Measurements from ENCODE around the gene CDH16. TPM values are rescaled to one million over a fixed set of nuclear protein-coding genes. Genes with fewer than 3 reads are reported as not detected.

Gene CDH16
- total and polyA plus RNA-seq, 8 donors, result 0.32 to 68.1 (median 47.5) TPM; not detected in 1

GRCh38 chr16:66858740-66859396 is 59.8 kb downstream of the CDH16 start:
- no peak overlapping the region for H3K27ac ChIP-seq
- intact Hi-C loops (cut with DNase I), result no loop called here
- DNase-seq (peak in 3 of 4 donors; percentile 14 to 86 (median 80)), ATAC-seq (peak; percentile 94)
- no peaks in the 10 kb centered on the region for H3K9me3 ChIP-seq
- no peak for TF ChIP-seq CTCF (IDR thresholded peaks at IDR 0.05)
- no peaks in the 10 kb centered on the region for H3K27me3 ChIP-seq
- no peaks in the 10 kb centered on the region for H3K4me1 ChIP-seq
- no peaks in the 10 kb centered on the region for H3K36me3 ChIP-seq
- H3K4me3 ChIP-seq, result no peak overlapping the region

Other genes starting within 250 kb of the CDH16 start
- 10 to 100 TPM; 64.0 to 72.3 TPM for gene CMTM4, start 222.1 kb downstream of the CDH16 start, total RNA-seq
- gene CMTM4, start 222.1 kb downstream of the CDH16 start, polyA plus RNA-seq (ENCODE audit: insufficient read length in 6 of 6), result 10 to 100 TPM; 25.2 to 36.5 (median 32.7) TPM
- 100 to 1,000 TPM; 118 to 141 TPM for gene DYNC1LI2, start 167.3 kb downstream of the CDH16 start, total RNA-seq
- 100 to 1,000 TPM; 137 to 162 (median 147) TPM for gene DYNC1LI2, start 167.3 kb downstream of the CDH16 start, polyA plus RNA-seq (ENCODE audit: insufficient read length in 6 of 6)
- not detected for gene TERB1, start 117.3 kb downstream of the CDH16 start, total RNA-seq
- under 1 TPM; 0.07 to 0.46 (median 0.13) TPM for gene TERB1, start 117.3 kb downstream of the CDH16 start, polyA plus RNA-seq (ENCODE audit: insufficient read length in 6 of 6)
- gene NAE1, start 87.9 kb downstream of the CDH16 start, total RNA-seq, result 10 to 100 TPM; 41.8 to 45.2 TPM
- gene NAE1, start 87.9 kb downstream of the CDH16 start, polyA plus RNA-seq (ENCODE audit: insufficient read length in 6 of 6), result 10 to 100 TPM; 79.1 to 98.9 (median 88.1) TPM
- gene CA7, start 74.5 kb downstream of the CDH16 start, total RNA-seq, result not detected
- not detected for gene CA7, start 74.5 kb downstream of the CDH16 start, polyA plus RNA-seq (ENCODE audit: insufficient read length in 6 of 6)
- gene PDP2, start 38.4 kb downstream of the CDH16 start, total RNA-seq, result 10 to 100 TPM; 17.4 to 36.3 TPM
- 10 to 100 TPM in 2 of 6 donors, 1 to 10 TPM in 4; 8.9 to 10.8 (median 9.2) TPM for gene PDP2, start 38.4 kb downstream of the CDH16 start, polyA plus RNA-seq (ENCODE audit: insufficient read length in 6 of 6)
- gene RRAD, start 6.7 kb upstream of the CDH16 start, total RNA-seq, result 10 to 100 TPM in 1 of 2 donors, 1 to 10 TPM in 1; 8.2 to 31.8 TPM
- gene RRAD, start 6.7 kb upstream of the CDH16 start, polyA plus RNA-seq (ENCODE audit: insufficient read length in 6 of 6), result 10 to 100 TPM in 2 of 6 donors, 1 to 10 TPM in 4; 8.1 to 14.3 (median 9.0) TPM
- 10 to 100 TPM; 81.7 to 82.5 TPM for gene CIAO2B, start 15.5 kb upstream of the CDH16 start, total RNA-seq
- 10 to 100 TPM; 70.9 to 84.0 (median 80.8) TPM for gene CIAO2B, start 15.5 kb upstream of the CDH16 start, polyA plus RNA-seq (ENCODE audit: insufficient read length in 6 of 6)
- 10 to 100 TPM; 31.7 to 38.4 TPM for gene CES2, start 16.6 kb upstream of the CDH16 start, total RNA-seq
- 10 to 100 TPM; 33.0 to 41.8 (median 35.7) TPM for gene CES2, start 16.6 kb upstream of the CDH16 start, polyA plus RNA-seq (ENCODE audit: insufficient read length in 6 of 6)
- 1 to 10 TPM in 1 of 2 donors, under 1 TPM in 1; 0.79 to 1.6 TPM for gene CES3, start 42.4 kb upstream of the CDH16 start, total RNA-seq
- gene CES3, start 42.4 kb upstream of the CDH16 start, polyA plus RNA-seq (ENCODE audit: insufficient read length in 6 of 6), result 1 to 10 TPM; 3.5 to 5.3 (median 4.8) TPM
- gene CES4A, start 69.7 kb upstream of the CDH16 start, total RNA-seq, result 10 to 100 TPM in 1 of 2 donors, 1 to 10 TPM in 1; 9.3 to 14.3 TPM
- 10 to 100 TPM in 1 of 6 donors, 1 to 10 TPM in 5; 6.1 to 10.0 (median 7.8) TPM for gene CES4A, start 69.7 kb upstream of the CDH16 start, polyA plus RNA-seq (ENCODE audit: insufficient read length in 6 of 6)
- 10 to 100 TPM; 46.8 to 47.6 TPM for gene CBFB, start 110.3 kb upstream of the CDH16 start, total RNA-seq
- gene CBFB, start 110.3 kb upstream of the CDH16 start, polyA plus RNA-seq (ENCODE audit: insufficient read length in 6 of 6), result 10 to 100 TPM; 58.4 to 69.9 (median 64.8) TPM
- gene PHAF1, start 191.1 kb upstream of the CDH16 start, total RNA-seq, result 10 to 100 TPM; 12.3 to 21.7 TPM
- gene PHAF1, start 191.1 kb upstream of the CDH16 start, polyA plus RNA-seq (ENCODE audit: insufficient read length in 6 of 6), result 10 to 100 TPM; 22.7 to 26.5 (median 23.6) TPM
- gene B3GNT9, start 232.1 kb upstream of the CDH16 start, total RNA-seq, result 10 to 100 TPM; 18.6 to 29.4 TPM
- 10 to 100 TPM; 16.2 to 25.7 (median 19.9) TPM for gene B3GNT9, start 232.1 kb upstream of the CDH16 start, polyA plus RNA-seq (ENCODE audit: insufficient read length in 6 of 6)
- 10 to 100 TPM; 25.1 to 25.5 TPM for gene TRADD, start 241.0 kb upstream of the CDH16 start, total RNA-seq
- gene TRADD, start 241.0 kb upstream of the CDH16 start, polyA plus RNA-seq (ENCODE audit: insufficient read length in 6 of 6), result 1 to 10 TPM; 5.8 to 8.6 (median 7.8) TPM
- gene FBXL8, start 241.1 kb upstream of the CDH16 start, total RNA-seq, result 10 to 100 TPM; 22.1 to 22.9 TPM
- 1 to 10 TPM; 1.8 to 4.1 (median 3.2) TPM for gene FBXL8, start 241.1 kb upstream of the CDH16 start, polyA plus RNA-seq (ENCODE audit: insufficient read length in 6 of 6)
- gene HSF4, start 245.9 kb upstream of the CDH16 start, total RNA-seq, result 10 to 100 TPM; 28.1 to 38.2 TPM
- 1 to 10 TPM; 2.5 to 5.9 (median 4.8) TPM for gene HSF4, start 245.9 kb upstream of the CDH16 start, polyA plus RNA-seq (ENCODE audit: insufficient read length in 6 of 6)

Measured in left lung (tissue), 10 donors.